H4 (cell line): ENCODE data around the gene XG. TPM values are rescaled to one million over a fixed set of nuclear protein-coding genes. Genes with fewer than 3 reads are reported as not detected.

Source experiments
- total RNA-seq: library from RNA; depleted of rRNA; stranded (reverse); fragments of >200 nt; shearing (Covaris generic); gene quantifications from 2 replicates; pipeline ENCODE4 v1.2.3, GENCODE V29; 2014; rRNA removed

Gene XG
- total RNA-seq, 1 experiment from 2014 or later, result 0.06 TPM

Other genes starting within 250 kb of the XG start
- gene CD99, start 60.7 kb upstream of the XG start, total RNA-seq, result 289 and 391 TPM in 2 replicates
- gene GYG2, start 76.9 kb downstream of the XG start, total RNA-seq, result 7.2 and 9.6 TPM in 2 replicates
- gene ARSD, start 177.3 kb downstream of the XG start, total RNA-seq, result 9.0 and 13.3 TPM in 2 replicates